Stomach (tissue), 4 donors: ENCODE results near the gene TLL2.
A peak's percentile ranks its signal among the peaks of the same experiment; 100 is the strongest.

ENCODE experiments used
- CTCF ChIP-seq, 7 experiments: fragments of 450-650 bp in 4 of 7; fragments of 200-600 bp in 3 of 7; sonication (generic) in 3 of 7; IDR thresholded peaks; one replicate each; pipeline ENCODE4 v1.5.1; 2016 to 2019; ENCODE audit warnings: antibody characterized with exemption in 7 of 7, control low read depth in 2 of 7, mild to moderate bottlenecking in 1 of 7
- POLR2A ChIP-seq, 4 donors: fragments of 450-650 bp; IDR thresholded peaks; one replicate each; pipeline ENCODE4 v1.6.1; 2016; ENCODE audit warnings: antibody characterized with exemption in 4 of 4, control low read depth in 2 of 4, mild to moderate bottlenecking in 1 of 4, moderate library complexity in 1 of 4

GRCh38 chr10:96395931-96396877 lies 117.5 kb downstream of the TLL2 start:
- no peak for TF ChIP-seq POLR2A (IDR thresholded peaks at IDR 0.05)
- peak in 5 of 7 experiments; percentile 65 to 90 (median 80) for TF ChIP-seq CTCF (IDR thresholded peaks at IDR 0.05)
